ENCODE results near the gene XRCC3. TPM values are rescaled to one million over a fixed set of nuclear protein-coding genes. Genes with fewer than 3 reads are reported as not detected.

The XRCC3 gene
- total RNA-seq, 4 donors from 2014 or later = 9.5 to 14.7 (median 12.3) TPM

GRCh38 chr14:103688441-103688840 is 26.8 kb downstream of the XRCC3 start:
- 74 to 75% methylated on average over 5 of the region's 5 CpGs for WGBS, 2 donors
- intact Hi-C loops (cut with DNase I; ENCODE audit: low total_unique reads) = no loop called here
- no peak for DNase-seq (ENCODE audit: low spot score in 2 of 2)
- no peak overlapping the region for H3K4me3 ChIP-seq (ENCODE audit: low read depth, poor library complexity, severe bottlenecking)
- no peak for TF ChIP-seq POLR2A (IDR thresholded peaks at IDR 0.05)
- TF ChIP-seq CTCF (IDR thresholded peaks at IDR 0.05) = no peak

GRCh38 chr14:103687712-103688111 is 27.5 kb downstream of the XRCC3 start:
- WGBS, 2 donors = 95 to 96% methylated on average over 4 of the region's 4 CpGs
- DNase-seq (ENCODE audit: low spot score in 2 of 2) = no peak
- H3K4me3 ChIP-seq (ENCODE audit: low read depth, poor library complexity, severe bottlenecking) = no peak overlapping the region
- intact Hi-C loops (cut with DNase I; ENCODE audit: low total_unique reads) = no loop called here
- TF ChIP-seq CTCF (IDR thresholded peaks at IDR 0.05) = no peak
- no peak for TF ChIP-seq POLR2A (IDR thresholded peaks at IDR 0.05)

GRCh38 chr14:103686831-103687485 is 28.3 kb downstream of the XRCC3 start:
- TF ChIP-seq CTCF (IDR thresholded peaks at IDR 0.05) (no peak), POLR2A (IDR thresholded peaks at IDR 0.05) (no peak)
- DNase-seq (ENCODE audit: low spot score in 2 of 2) = no peak

DNA sequence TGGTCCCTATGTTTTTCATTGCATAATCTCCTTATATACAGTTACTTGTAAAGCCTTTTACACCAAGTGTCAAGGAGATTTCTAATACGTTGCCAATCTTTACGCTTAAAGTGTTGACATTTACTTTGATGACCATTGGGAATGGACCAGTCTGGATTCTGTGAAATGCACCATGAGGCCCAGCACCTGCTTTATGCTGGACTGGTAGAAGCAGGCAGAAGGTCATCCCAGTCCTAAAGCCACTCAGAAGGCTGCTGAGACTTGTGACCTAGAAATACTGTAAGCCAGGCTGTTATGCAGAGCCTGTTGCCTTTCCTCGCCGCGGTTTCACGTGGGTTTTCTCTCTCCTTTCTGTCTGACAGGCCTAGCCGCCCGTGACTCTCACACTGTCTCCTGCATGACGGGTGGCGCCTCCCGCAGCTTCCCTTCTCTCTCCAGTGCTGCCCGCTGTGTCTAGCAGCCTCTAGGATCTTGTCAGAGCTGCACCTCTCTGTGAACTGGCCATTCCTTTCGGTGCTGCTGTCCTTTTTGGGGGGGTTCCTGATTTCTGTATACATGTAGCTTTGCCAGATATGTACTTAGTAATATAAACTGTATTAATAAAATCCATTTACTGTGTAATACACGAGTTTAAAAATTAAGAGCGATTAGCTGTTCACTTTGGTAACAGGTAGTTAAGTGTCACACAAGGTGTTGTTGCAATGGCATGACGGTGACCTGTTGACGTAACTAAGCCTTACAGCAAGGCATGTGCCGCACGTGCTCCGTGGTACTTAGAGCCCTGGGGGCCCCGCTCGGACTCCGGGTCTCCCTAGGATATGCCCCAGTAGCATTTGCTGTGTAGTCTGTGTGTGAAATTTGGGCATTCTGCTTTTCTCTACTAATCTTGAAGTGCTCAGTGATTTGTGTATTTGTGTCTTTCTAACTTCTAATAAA is 29.7 kb downstream of the XRCC3 start:
- TF ChIP-seq POLR2A (IDR thresholded peaks at IDR 0.05) (no peak), CTCF (IDR thresholded peaks at IDR 0.05) (no peak)
- DNase-seq (ENCODE audit: low spot score in 2 of 2) = no peak
- no peak overlapping the region for H3K4me3 ChIP-seq (ENCODE audit: low read depth, poor library complexity, severe bottlenecking)
- intact Hi-C loops (cut with DNase I; ENCODE audit: low total_unique reads) = no loop called here
- 87 to 92% methylated on average over 23 of the region's 23 CpGs for WGBS, 2 donors

More at GRCh38 chr14:103686831-103687485, 28.3 kb downstream of the XRCC3 start:
- H3K4me3 ChIP-seq (ENCODE audit: low read depth, poor library complexity, severe bottlenecking) = no peak overlapping the region
- 76 to 78% methylated on average over 19 of the region's 19 CpGs for WGBS, 2 donors
- intact Hi-C loops (cut with DNase I; ENCODE audit: low total_unique reads) = no loop called here

GRCh38 chr14:103684871-103685270 is 30.4 kb downstream of the XRCC3 start:
- intact Hi-C loops (cut with DNase I; ENCODE audit: low total_unique reads) = no loop called here
- no peak for DNase-seq (ENCODE audit: low spot score in 2 of 2)
- WGBS, 2 donors = 87 to 88% methylated on average over 15 of the region's 15 CpGs

More at GRCh38 chr14:103684871-103685270, 30.4 kb downstream of the XRCC3 start:
- no peak for TF ChIP-seq POLR2A (IDR thresholded peaks at IDR 0.05)
- TF ChIP-seq CTCF (IDR thresholded peaks at IDR 0.05) = no peak
- H3K4me3 ChIP-seq (ENCODE audit: low read depth, poor library complexity, severe bottlenecking) = no peak overlapping the region

Measured in lower leg skin (tissue), 4 donors.